Ovary (tissue), 9 donors: ENCODE measurements around the gene PDE4D. TPM values are rescaled to one million over a fixed set of nuclear protein-coding genes. Genes with fewer than 3 reads are reported as not detected.

Experiments
- DNase-seq, 5 donors: peaks; one replicate each; pipeline ENCODE4 v3.0.0-alpha.2; 2019 to 2020
- H3K27ac ChIP-seq, 2 donors: fragments of 200-600 bp; one replicate each; pipeline versions ENCODE4 v1.5.1 to v1.8.0; 2019 to 2022
- H3K27me3 ChIP-seq: fragments of 200-600 bp; one replicate; pipeline ENCODE4 v1.8.0; 2022
- H3K36me3 ChIP-seq: fragments of 200-600 bp; sonication (generic); one replicate; pipeline ENCODE4 v1.5.1; 2019
- H3K4me1 ChIP-seq: one replicate; pipeline ENCODE4 v1.8.1; 2013; ENCODE audit warnings: mild to moderate bottlenecking, moderate library complexity; ENCODE audit not compliant: insufficient read depth
- H3K4me3 ChIP-seq: fragments of 200-600 bp; sonication (generic); one replicate; pipeline ENCODE4 v1.5.1; 2017
- H3K9me3 ChIP-seq, 2 donors: fragments of 200-600 bp in 1 of 2; sonication (generic) in 1 of 2; one replicate each; pipeline versions ENCODE4 v1.5.1 to v1.8.1; 2013 to 2019; ENCODE audit warnings: mild to moderate bottlenecking in 1 of 2, moderate library complexity in 1 of 2
- CTCF ChIP-seq, 3 donors: fragments of 450-650 bp in 2 of 3; fragments of 200-600 bp in 1 of 3; IDR thresholded peaks; one replicate each; pipeline versions ENCODE4 v1.5.1 to v1.8.0; 2016 to 2022; ENCODE audit warnings: antibody characterized with exemption in 3 of 3, mild to moderate bottlenecking in 1 of 3
- EP300 ChIP-seq: sonication (generic); formaldehyde crosslinking; IDR thresholded peaks from one replicate; pipeline ENCODE4 v1.6.1; 2017; ENCODE audit warnings: antibody characterized with exemption
- POLR2A ChIP-seq: fragments of 450-650 bp; IDR thresholded peaks from one replicate; pipeline ENCODE4 v1.6.1; 2017; ENCODE audit warnings: antibody characterized with exemption, mild to moderate bottlenecking, moderate library complexity
- WGBS, 3 donors: extraction: QIAGEN DNeasy Blood & Tissue Kit in 1 of 3; methylation state at CpG; one replicate each; pipeline versions ENCODE4 v1.1.5 to v1.1.7; 2013 to 2017; 5-methylcytosine and 5-hydroxymethylcytosine counted together
- intact Hi-C, 4 donors: fragments of 100-400 bp; cut with DNase I; formaldehyde crosslinking; loops; one replicate each; pipeline versions ENCODE4 v1.11.0 to v1.15.1; 2022 to 2023
- polyA plus RNA-seq, 2 donors: library from polyadenylated mRNA; stranded (reverse); fragments of 200-250 nt in 1 of 2; fragments of 350-450 nt in 1 of 2; fragmentation: Illumina TruSeq in 1 of 2; extraction: RNeasy Lipid Tissue Mini Kit (QIAGEN cat#74804) in 1 of 2; gene quantifications; one replicate each; pipeline ENCODE4 v1.2.3, GENCODE V29; 2013 to 2014
- total RNA-seq, 7 donors: library from RNA; depleted of rRNA in 2 of 7; stranded (reverse); fragments of >200 nt in 2 of 7; fragmentation: NEBNext Ultra II Directional in 3 of 7; extraction: Animal tissue kit (Norgen Biotek cat#: 25700) in 3 of 7; gene quantifications; one replicate each; pipeline versions ENCODE4 v1.1.0 to v1.2.4, GENCODE V29; 2016 to 2023
- donor health status: DM: no; HTN: no; CAD: no; lungs with moderate emphysema.
- donor health status: DM: no; HTN: no; CAD: no.
- donor health status: Bipolar disorder and iron deficiency.
- donor health status: DM: yes; HTN: yes; CAD: no.
- donor health status: DM: no; HTN: no; CAD: no.
- donor health status: DM: yes; HTN: yes; CAD: no.

Gene PDE4D
- total and polyA plus RNA-seq, 9 donors = 1.3 to 67.6 (median 8.4) TPM

- 22 to 41% (median 37%) methylated on average over 6 of the region's 6 CpGs for WGBS, 3 donors
- Histone ChIP-seq H3K36me3 (no peaks in the 10 kb centered on the region), H3K9me3 (no peaks in the 10 kb centered on the region), H3K27me3 (no peaks in the 10 kb centered on the region), H3K4me1 (no peaks in the 10 kb centered on the region), H3K27ac (no peak overlapping the region), H3K4me3 (no peak overlapping the region)
- intact Hi-C loops = no loop called here
- no peak for DNase-seq
- TF ChIP-seq CTCF (IDR thresholded peaks at IDR 0.05) (no peak), POLR2A (no peak), EP300 (no peak)
Observed at GRCh38 chr5:59542851-59543820, 350.4 kb downstream of the PDE4D start.

- Histone ChIP-seq H3K4me1 (no peaks in the 10 kb centered on the region), H3K27me3 (no peaks in the 10 kb centered on the region), H3K9me3 (no peaks in the 10 kb centered on the region), H3K4me3 (no peak overlapping the region), H3K36me3 (no peaks in the 10 kb centered on the region), H3K27ac (no peak overlapping the region)
- intact Hi-C loops = no loop called here
- DNase-seq = no peak
- no peak for TF ChIP-seq CTCF (IDR thresholded peaks at IDR 0.05)
- no peak for TF ChIP-seq POLR2A
Observed at GRCh38 chr5:59542306-59542705, 351.2 kb downstream of the PDE4D start.

- 74 to 89% (median 86%) methylated on average over 2 of the region's 2 CpGs for WGBS, 3 donors
- Histone ChIP-seq H3K4me1 (no peaks in the 10 kb centered on the region), H3K4me3 (no peak overlapping the region), H3K27me3 (no peaks in the 10 kb centered on the region), H3K36me3 (no peaks in the 10 kb centered on the region), H3K27ac (no peak overlapping the region), H3K9me3 (no peaks in the 10 kb centered on the region)
- TF ChIP-seq CTCF (IDR thresholded peaks at IDR 0.05) = no peak
- TF ChIP-seq EP300 = no peak
- TF ChIP-seq POLR2A = no peak
- intact Hi-C loops = no loop called here
- DNase-seq = no peak
Observed at GRCh38 chr5:59540366-59540765, 353.2 kb downstream of the PDE4D start.

- H3K9me3 ChIP-seq = no peaks in the 10 kb centered on the region
- H3K36me3 ChIP-seq = no peaks in the 10 kb centered on the region
- H3K4me1 ChIP-seq = no peaks in the 10 kb centered on the region
- no peak for DNase-seq
- intact Hi-C loops = no loop called here
- no peaks in the 10 kb centered on the region for H3K27me3 ChIP-seq
- H3K4me3 ChIP-seq = no peak overlapping the region
- TF ChIP-seq POLR2A (no peak), CTCF (IDR thresholded peaks at IDR 0.05) (no peak), EP300 (no peak)
- no peak overlapping the region for H3K27ac ChIP-seq
Observed at GRCh38 chr5:59538750-59539121, 354.8 kb downstream of the PDE4D start.
